Measurements from ENCODE around the gene CC2D2B.

DNA sequence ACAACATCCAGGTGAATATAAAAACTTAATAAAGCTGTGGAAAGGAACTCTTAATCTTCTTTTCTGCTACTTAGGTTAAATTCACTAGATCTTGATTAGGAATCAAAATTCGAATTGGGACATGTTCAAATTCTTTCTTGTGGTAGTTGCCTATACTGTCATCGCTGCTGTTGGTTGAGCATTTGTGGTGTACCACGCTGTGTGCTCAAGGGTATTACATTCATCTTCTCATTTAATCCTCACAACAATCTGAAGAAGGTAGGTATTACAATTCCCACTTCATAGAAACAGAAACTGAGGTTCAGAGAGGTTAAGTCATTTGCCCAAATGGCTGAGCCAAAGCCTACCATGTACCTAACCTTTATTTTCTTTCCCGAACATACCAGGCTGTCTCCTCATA is 39.9 kb upstream of the CC2D2B start:
- TF ChIP-seq POLR2AphosphoS5 (IDR thresholded peaks at IDR 0.05): no peak
- no peak for TF ChIP-seq POLR2A (IDR thresholded peaks at IDR 0.05)
- TF ChIP-seq CTCF (IDR thresholded peaks at IDR 0.05): no peak
- TF ChIP-seq EP300 (IDR thresholded peaks at IDR 0.05): no peak

Data from gastroesophageal sphincter (tissue), 3 donors.